HepG2 (cell line): ENCODE measurements around the gene CNNM2. TPM values are rescaled to one million over a fixed set of nuclear protein-coding genes. Genes with fewer than 3 reads are reported as not detected.

Experiments
- BRD4 ChIP-seq: sonication (generic); formaldehyde crosslinking; IDR thresholded peaks from 2 replicates; pipeline ENCODE4 v1.4.0; 2020; ENCODE audit warnings: missing genetic modification reagents
- CEBPG ChIP-seq: IDR thresholded peaks from 2 replicates; pipeline ENCODE4 v1.6.1; 2016
- DMAP1 ChIP-seq: IDR thresholded peaks from 2 replicates; pipeline ENCODE4 v1.6.1; 2016
- HMGXB3 ChIP-seq: sonication (generic); formaldehyde crosslinking; IDR thresholded peaks from 2 replicates; pipeline ENCODE4 v1.4.0; 2020; ENCODE audit warnings: missing genetic modification reagents, borderline replicate concordance
- HNF4A ChIP-seq: sonication (generic); formaldehyde crosslinking; IDR thresholded peaks from 2 replicates; pipeline ENCODE4 v1.4.0; 2020; ENCODE audit warnings: missing genetic modification reagents
- KAT7 ChIP-seq: IDR thresholded peaks from 2 replicates; pipeline ENCODE4 v1.6.1; 2018; ENCODE audit warnings: borderline replicate concordance, missing compliant biosample characterization
- MAFK ChIP-seq, 2 experiments: IDR thresholded peaks in 1 of 2; conservative IDR thresholded peaks in 1 of 2; 2 replicates each; pipeline ENCODE4 v1.6.1; 2011; ENCODE audit warnings: improper control_type of control experiment in 2 of 2, low read length in 2 of 2
- NFE2 ChIP-seq: sonication (generic); formaldehyde crosslinking; IDR thresholded peaks from 2 replicates; pipeline ENCODE4 v1.4.0; 2020; ENCODE audit warnings: missing genetic modification reagents
- RFX1 ChIP-seq: fragments of 450-650 bp; IDR thresholded peaks from 2 replicates; pipeline ENCODE4 v1.6.1; 2017
- RNF2 ChIP-seq: fragments of 450-650 bp; conservative IDR thresholded peaks from 2 replicates; pipeline ENCODE4 v1.6.1; 2016; ENCODE audit warnings: low read depth
- ZNF138 ChIP-seq: sonication (generic); formaldehyde crosslinking; IDR thresholded peaks from 2 replicates; pipeline ENCODE4 v1.5.0; 2020; ENCODE audit warnings: mild to moderate bottlenecking, low read depth, missing genetic modification reagents
- ZNF318 ChIP-seq: sonication (generic); formaldehyde crosslinking; IDR thresholded peaks from 2 replicates; pipeline ENCODE4 v1.4.0; 2020; ENCODE audit warnings: mild to moderate bottlenecking, missing genetic modification reagents
- ZNF451 ChIP-seq: sonication (generic); formaldehyde crosslinking; IDR thresholded peaks from 2 replicates; pipeline ENCODE4 v1.5.0; 2020; ENCODE audit warnings: mild to moderate bottlenecking, missing genetic modification reagents
- ZNF713 ChIP-seq: sonication (generic); formaldehyde crosslinking; IDR thresholded peaks from 2 replicates; pipeline ENCODE4 v1.4.0; 2020; ENCODE audit warnings: mild to moderate bottlenecking, missing genetic modification reagents
- polyA plus RNA-seq, 8 experiments: library from polyadenylated mRNA; depleted of rRNA in 3 of 8; stranded (reverse) in 7 of 8; unstranded in 1 of 8; fragments of >200 nt; fragmentation: Illumina TruSeq in 4 of 8; extraction: Trizol in 4 of 8; gene quantifications; 2 replicates each; pipeline versions ENCODE4 v1.2.1 to v1.2.3, GENCODE V29; 2011 to 2016; ENCODE audit warnings: low read depth in 4 of 8, missing spikeins in 1 of 8, mixed read lengths in 1 of 8; ENCODE audit not compliant: insufficient read depth in 1 of 8
- total RNA-seq, 5 experiments: library from RNA; depleted of rRNA; stranded (reverse); fragments of >200 nt; fragmentation: Illumina TruSeq; extraction: Trizol; gene quantifications; 2 replicates each; pipeline ENCODE4 v1.2.3, GENCODE V29; 2016; ENCODE audit warnings: low read depth in 1 of 5

CNNM2 gene
- total and polyA plus RNA-seq, 2 of the 13 experiments (the other 11 are each of a cell fraction or from before 2014, with no cell fraction given), result 7.1 to 9.0 TPM

GRCh38 chr10:103053659-103054581 lies 135.8 kb downstream of the CNNM2 start (continued):
- TF ChIP-seq HMGXB3 (peak; percentile 91; the same call in 1 of the 2 replicates), HNF4A (CRISPR knock-in tag) (peak; percentile 100), RNF2 (no peak), RFX1 (no peak), ZNF318 (no peak), NFE2 (no peak), KAT7 (CRISPR knock-in tag) (peak; percentile 88), CEBPG (CRISPR knock-in tag) (peak; percentile 99), ZNF713 (CRISPR knock-in tag) (no peak), MAFK (conservative IDR thresholded peaks at IDR 0.05 in 1 of 2, IDR thresholded peaks at IDR 0.05 in 1 of 2; ENCODE audit: low read length in 2 of 2) (peak; percentile 47 to 49; a peak in 3 of 4 replicates), ZNF451 (CRISPR knock-in tag) (0 out of 2 replicates have a peak, but pooled peaks have one; percentile 57), DMAP1 (CRISPR knock-in tag) (peak; percentile 82), ZNF138 (CRISPR knock-in tag) (no peak; the same call in 1 of the 2 replicates), BRD4 (CRISPR knock-in tag) (no peak)
